DND-41 (cell line): Measurements from ENCODE around the gene ZC3H18.

Experiments
- ATAC-seq: fragments of 200-7000 bp; cut with Tn5 transposase; 3 replicates; pipeline ENCODE4 v1.9.1; 2021; ENCODE audit warnings: low read depth; ENCODE audit not compliant: insufficient read depth
- DNase-seq: peaks from one replicate; pipeline ENCODE4 v3.0.0-alpha.2; 2020
- H2AFZ ChIP-seq: 2 replicates; pipeline ENCODE4 v1.6.0; 2012; ENCODE audit warnings: low read depth, low read length
- H3K27ac ChIP-seq: 2 replicates; pipeline ENCODE4 v1.5.1; 2012; ENCODE audit warnings: low read length, inconsistent platforms
- H3K27me3 ChIP-seq: fragments of 200-600 bp; sonication (generic); 2 replicates; pipeline ENCODE4 v1.6.0; 2012; ENCODE audit warnings: low read length, mild to moderate bottlenecking, inconsistent platforms; ENCODE audit not compliant: insufficient read depth, poor library complexity
- H3K36me3 ChIP-seq: 2 replicates; pipeline ENCODE4 v1.5.1; 2012; ENCODE audit warnings: low read length, inconsistent platforms; ENCODE audit not compliant: insufficient read depth
- H3K4me1 ChIP-seq: 2 replicates; pipeline ENCODE4 v1.5.1; 2012; ENCODE audit warnings: mild to moderate bottlenecking, low read length; ENCODE audit not compliant: insufficient read depth
- H3K4me2 ChIP-seq: 2 replicates; pipeline ENCODE4 v1.6.0; 2012; ENCODE audit warnings: mild to moderate bottlenecking, moderate library complexity, low read length, inconsistent platforms; ENCODE audit not compliant: insufficient read depth
- H3K4me3 ChIP-seq, 2 experiments: fragments of 200-600 bp in 1 of 2; shearing (Covaris generic) in 1 of 2; 2 replicates each; pipeline ENCODE4 v1.5.1; 2012 to 2016; ENCODE audit warnings: inconsistent platforms in 2 of 2, low read length in 2 of 2, mild to moderate bottlenecking in 2 of 2, low read depth in 1 of 2, moderate library complexity in 1 of 2
- H3K79me2 ChIP-seq: 2 replicates; pipeline ENCODE4 v1.6.0; 2012; ENCODE audit warnings: low read length, inconsistent platforms; ENCODE audit not compliant: insufficient read depth
- H3K9ac ChIP-seq: 2 replicates; pipeline ENCODE4 v1.6.0; 2012; ENCODE audit warnings: low read depth, mild to moderate bottlenecking, inconsistent platforms, low read length, moderate library complexity
- H3K9me3 ChIP-seq: 2 replicates; pipeline ENCODE4 v1.5.1; 2012; ENCODE audit warnings: low read length, moderate library complexity, mild to moderate bottlenecking, inconsistent platforms; ENCODE audit not compliant: insufficient read depth, severe bottlenecking
- H4K20me1 ChIP-seq: 2 replicates; pipeline ENCODE4 v1.6.0; 2012; ENCODE audit warnings: low read length; ENCODE audit not compliant: insufficient read depth
- EZH2 ChIP-seq: IDR thresholded peaks from 3 replicates; pipeline ENCODE4 v1.6.1; 2012; ENCODE audit warnings: borderline replicate concordance, low read depth, mild to moderate bottlenecking, moderate library complexity, low read length, inconsistent platforms; ENCODE audit not compliant: severe bottlenecking
- TF ChIP-seq, protein P1 (sequence below): IDR thresholded peaks from 2 replicates; pipeline ENCODE4 v1.5.1; 2012; ENCODE audit warnings: borderline replicate concordance, low read length, moderate library complexity, mild to moderate bottlenecking; ENCODE audit not compliant: poor library complexity, severe bottlenecking; ENCODE audit errors: extremely low read depth

Gene ZC3H18

DNA sequence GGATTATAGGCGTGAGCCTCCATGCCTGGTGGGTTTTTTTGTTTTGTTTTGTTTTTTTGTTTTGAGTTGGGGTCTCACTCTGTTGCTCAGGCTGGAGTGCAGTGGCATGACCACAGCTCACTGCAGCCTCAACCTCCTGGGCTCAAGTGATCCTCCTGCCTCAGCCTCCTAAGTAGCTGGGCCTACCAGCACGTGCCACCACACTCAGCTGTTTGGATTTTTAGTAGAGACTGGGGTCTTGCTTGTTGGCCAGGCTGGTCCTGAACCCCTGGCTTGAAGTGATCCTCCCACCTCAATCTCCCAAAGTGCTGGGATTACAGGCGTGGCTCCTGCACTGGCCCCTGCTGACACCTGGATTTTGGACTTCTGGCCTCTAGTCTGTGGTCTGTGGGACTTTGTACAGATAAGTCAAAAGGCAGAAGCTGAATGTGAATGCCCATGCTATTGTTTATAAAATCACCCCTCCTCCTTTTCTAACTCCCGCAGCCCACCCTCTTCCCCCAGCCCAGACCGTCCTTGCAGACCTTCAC is 110.4 kb downstream of the ZC3H18 start:
- ATAC-seq (no peak), DNase-seq (no peak)
- Histone ChIP-seq H3K9me3 (no peaks in the 10 kb centered on the region), H2AFZ (no peak overlapping the region), H3K4me3 (no peak overlapping the region), H3K9ac (no peak overlapping the region), H3K79me2 (no peaks in the 10 kb centered on the region), H3K27me3 (peaks cover 5% of the 10 kb centered on the region), H4K20me1 (peaks cover 17% of the 10 kb centered on the region), H3K27ac (no peak overlapping the region), H3K36me3 (no peaks in the 10 kb centered on the region), H3K4me1 (peaks cover 3% of the 10 kb centered on the region), H3K4me2 (no peak overlapping the region)
- TF ChIP-seq, protein P1, sequence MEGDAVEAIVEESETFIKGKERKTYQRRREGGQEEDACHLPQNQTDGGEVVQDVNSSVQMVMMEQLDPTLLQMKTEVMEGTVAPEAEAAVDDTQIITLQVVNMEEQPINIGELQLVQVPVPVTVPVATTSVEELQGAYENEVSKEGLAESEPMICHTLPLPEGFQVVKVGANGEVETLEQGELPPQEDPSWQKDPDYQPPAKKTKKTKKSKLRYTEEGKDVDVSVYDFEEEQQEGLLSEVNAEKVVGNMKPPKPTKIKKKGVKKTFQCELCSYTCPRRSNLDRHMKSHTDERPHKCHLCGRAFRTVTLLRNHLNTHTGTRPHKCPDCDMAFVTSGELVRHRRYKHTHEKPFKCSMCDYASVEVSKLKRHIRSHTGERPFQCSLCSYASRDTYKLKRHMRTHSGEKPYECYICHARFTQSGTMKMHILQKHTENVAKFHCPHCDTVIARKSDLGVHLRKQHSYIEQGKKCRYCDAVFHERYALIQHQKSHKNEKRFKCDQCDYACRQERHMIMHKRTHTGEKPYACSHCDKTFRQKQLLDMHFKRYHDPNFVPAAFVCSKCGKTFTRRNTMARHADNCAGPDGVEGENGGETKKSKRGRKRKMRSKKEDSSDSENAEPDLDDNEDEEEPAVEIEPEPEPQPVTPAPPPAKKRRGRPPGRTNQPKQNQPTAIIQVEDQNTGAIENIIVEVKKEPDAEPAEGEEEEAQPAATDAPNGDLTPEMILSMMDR = no peak
- TF ChIP-seq EZH2 = no peak

DNA sequence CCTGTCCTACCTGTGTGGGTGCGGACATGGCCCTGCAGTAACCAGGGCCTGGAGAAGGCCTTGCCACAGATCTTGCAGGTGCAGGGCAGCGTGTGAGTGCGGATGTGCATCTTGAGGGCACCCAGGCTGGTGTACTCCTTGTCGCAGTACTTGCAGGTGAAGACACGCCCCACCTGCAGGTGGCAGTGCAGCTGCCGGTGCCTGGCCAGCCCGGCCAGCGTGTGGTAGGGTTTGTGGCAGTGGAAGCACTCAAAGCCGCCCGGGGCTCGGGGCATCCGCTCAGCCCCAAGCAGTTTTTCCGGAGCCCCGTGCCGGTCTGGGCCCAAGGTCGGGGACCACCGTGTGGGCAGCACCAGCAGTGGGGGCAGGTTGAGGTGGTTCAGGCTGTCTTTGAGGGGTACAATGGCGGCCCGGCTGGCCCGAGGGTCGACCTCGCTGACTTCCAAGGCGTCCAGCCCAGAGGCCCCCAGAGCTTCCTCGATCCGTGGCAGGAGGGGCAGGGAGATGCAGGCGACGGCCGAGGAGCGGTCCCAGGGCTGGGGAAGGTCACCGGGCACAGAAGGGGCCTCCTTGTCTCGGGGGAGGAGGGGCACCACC is 111.0 kb downstream of the ZC3H18 start:
- DNase-seq (no peak), ATAC-seq (no peak)
- Histone ChIP-seq H2AFZ (no peak overlapping the region), H4K20me1 (peaks cover 23% of the 10 kb centered on the region), H3K4me2 (no peak overlapping the region), H3K36me3 (no peaks in the 10 kb centered on the region), H3K9me3 (no peaks in the 10 kb centered on the region), H3K4me1 (peaks cover 8% of the 10 kb centered on the region), H3K4me3 (no peak overlapping the region), H3K27ac (no peak overlapping the region), H3K79me2 (no peaks in the 10 kb centered on the region), H3K9ac (no peak overlapping the region), H3K27me3 (peaks cover 11% of the 10 kb centered on the region)
- no peak for TF ChIP-seq EZH2
- TF ChIP-seq, protein P1 = peak; percentile 47
